ENCODE measurements around the gene TEDC2. TPM values are rescaled to one million over a fixed set of nuclear protein-coding genes. Genes with fewer than 3 reads are reported as not detected.

TEDC2 gene
- total and polyA plus RNA-seq, 9 of the 15 experiments (the other 6 are each of a cell fraction or from before 2014, with no cell fraction given): 0.75 to 57.0 (median 17.6) TPM

- CTCF ChIA-PET (ENCODE audit: low intra/inter-chr PET ratio): interaction anchor here (1.0 to 1.1 kb wide), 2 partner anchors 11 to 39 kb away, joined by 4 to 5 read pairs; partner anchors contain the start of gene TBC1D24
- Histone ChIP-seq H3K4me1 (replicated peaks in 1 of 2; ENCODE audit: control insufficient read depth in 2 of 2, insufficient read depth in 2 of 2, low read length in 2 of 2) (peaks cover 55 to 94% of the 10 kb centered on the region in 2 experiments), H3K79me2 (ENCODE audit: control insufficient read depth, insufficient read depth, low read length) (peaks cover 56% of the 10 kb centered on the region), H3K27ac (ENCODE audit: extremely low read depth, low read depth, low read length) (peak within 1 kb of the TSS; percentile 96), H3K9me1 (ENCODE audit: control insufficient read depth, insufficient read depth, low read length) (peaks cover 4% of the 10 kb centered on the region), H3K4me2 (ENCODE audit: insufficient read depth, low read length) (peak within 1 kb of the TSS; percentile 94), H2AFZ (ENCODE audit: low read depth, low read length) (peak within 1 kb of the TSS; percentile 80), H4K20me1 (replicated peaks; ENCODE audit: control insufficient read depth, insufficient read depth, low read length) (peaks cover 38% of the 10 kb centered on the region), H3K4me3 (peak within 1 kb of the TSS; percentile 98), H3K9me3 (replicated peaks; ENCODE audit: control insufficient read depth, insufficient read depth, low read depth, low read length) (no peaks in the 10 kb centered on the region), H3K9ac (ENCODE audit: insufficient read depth in 1 of 2, low read depth in 2 of 2, low read length in 2 of 2) (peak within 1 kb of the TSS; percentile 90 to 96), H3K27me3 (ENCODE audit: control insufficient read depth in 2 of 2, insufficient read depth in 2 of 2, low read length in 2 of 2) (no peaks in the 10 kb centered on the region), H3K36me3 (ENCODE audit: control insufficient read depth, insufficient read depth, low read length) (peaks cover 32% of the 10 kb centered on the region)
- no TSS peak for BruUV-seq (replicated peaks)
- FAIRE-seq (no peak), ATAC-seq (peak; percentile 88), DNase-seq (ENCODE audit: extremely low read depth in 1 of 4, low spot score in 3 of 4) (peak; percentile 88 to 96 (median 92))
- POLR2A ChIA-PET: interaction anchor here (0.6 to 2.1 kb wide), 8 partner anchors 11 to 641 kb away, joined by 3 to 6 read pairs (median 4); no protein-coding TSS in a partner anchor
- in situ Hi-C loops (cut with MboI) (no loop called here), intact Hi-C loops (cut with micrococcal nuclease) (no loop called here)
- WGBS (ENCODE audit: insufficient coverage, low coverage, missing lambda C conversion rate): 4% methylated on average over 70 of the region's 122 CpGs
- TF ChIP-seq WHSC1 (IDR thresholded peaks at IDR 0.05; ENCODE audit: low read length): no peak
- no peak for TF ChIP-seq TSC22D4 (tag; IDR thresholded peaks at IDR 0.05)
- TF ChIP-seq STAT5A (IDR thresholded peaks at IDR 0.05; ENCODE audit: borderline replicate concordance, low read length): no peak
- no peak for TF ChIP-seq SMAD3 (CRISPR knock-in tag; conservative IDR thresholded peaks at IDR 0.05)
- no peak for TF ChIP-seq U2AF2 (optimal IDR thresholded peaks at IDR 0.05; ENCODE audit: low read depth, low read length)
- TF ChIP-seq RFX5 (IDR thresholded peaks at IDR 0.05; ENCODE audit: low read depth, low read length): no peak
- no peak for TF ChIP-seq ZNF551 (CRISPR knock-in tag; IDR thresholded peaks at IDR 0.05)
- TF ChIP-seq PTRF (tag; IDR thresholded peaks at IDR 0.05): no peak
- no peak for TF ChIP-seq ZBTB7A (IDR thresholded peaks at IDR 0.05; ENCODE audit: borderline replicate concordance, control insufficient read depth, low read depth, low read length)
- peak; percentile 58; the same call in 1 of the 2 replicates for TF ChIP-seq ERF (CRISPR knock-in tag; IDR thresholded peaks at IDR 0.05)
- peak; percentile 92 for TF ChIP-seq POLR2A (conservative IDR thresholded peaks at IDR 0.05)
- no peak for TF ChIP-seq NUFIP1 (IDR thresholded peaks at IDR 0.05; ENCODE audit: partially characterized antibody)
- no peak for TF ChIP-seq SAFB (IDR thresholded peaks at IDR 0.05; ENCODE audit: borderline replicate concordance, low read depth, low read length)
- TF ChIP-seq ZNF175 (CRISPR knock-in tag; IDR thresholded peaks at IDR 0.05; ENCODE audit: low read depth): no peak
- TF ChIP-seq HMG20B (CRISPR knock-in tag; IDR thresholded peaks at IDR 0.05): no peak
- no peak for TF ChIP-seq GTF2F1 (IDR thresholded peaks at IDR 0.05; ENCODE audit: low read depth, low read length)
- TF ChIP-seq, protein P1, sequence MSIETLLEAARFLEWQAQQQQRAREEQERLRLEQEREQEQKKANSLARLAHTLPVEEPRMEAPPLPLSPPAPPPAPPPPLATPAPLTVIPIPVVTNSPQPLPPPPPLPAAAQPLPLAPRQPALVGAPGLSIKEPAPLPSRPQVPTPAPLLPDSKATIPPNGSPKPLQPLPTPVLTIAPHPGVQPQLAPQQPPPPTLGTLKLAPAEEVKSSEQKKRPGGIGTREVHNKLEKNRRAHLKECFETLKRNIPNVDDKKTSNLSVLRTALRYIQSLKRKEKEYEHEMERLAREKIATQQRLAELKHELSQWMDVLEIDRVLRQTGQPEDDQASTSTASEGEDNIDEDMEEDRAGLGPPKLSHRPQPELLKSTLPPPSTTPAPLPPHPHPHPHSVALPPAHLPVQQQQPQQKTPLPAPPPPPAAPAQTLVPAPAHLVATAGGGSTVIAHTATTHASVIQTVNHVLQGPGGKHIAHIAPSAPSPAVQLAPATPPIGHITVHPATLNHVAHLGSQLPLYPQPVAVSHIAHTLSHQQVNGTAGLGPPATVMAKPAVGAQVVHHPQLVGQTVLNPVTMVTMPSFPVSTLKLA (conservative IDR thresholded peaks at IDR 0.05): peak in 1 of 2 experiments; percentile 71; a peak in 2 of 4 replicates
- TF ChIP-seq MCM3 (IDR thresholded peaks at IDR 0.05): no peak
- no peak for TF ChIP-seq ZNF696 (CRISPR knock-in tag; conservative IDR thresholded peaks at IDR 0.05)
- no peak for TF ChIP-seq SMAD2 (IDR thresholded peaks at IDR 0.05; ENCODE audit: low read depth, low read length)
- no peak for TF ChIP-seq BRF2 (IDR thresholded peaks at IDR 0.05; ENCODE audit: borderline replicate concordance, insufficient read depth, insufficient read length)
Observed at GRCh38 chr16:2513405-2514332, 53.8 kb downstream of the TEDC2 start, which contains the start of gene ATP6V0C. TSS of gene ATP6V0C (plus strand) at chr16:2513952. CDS start at chr16:2514104, 152 bp downstream.

Measured in K562 (cell line).